A549 (cell line): ENCODE results near the gene TNRC6B. TPM values are rescaled to one million over a fixed set of nuclear protein-coding genes. Genes with fewer than 3 reads are reported as not detected.

Experiments used
- ATAC-seq, 2 experiments: fragments of 200-7000 bp in 1 of 2; fragments of >200 bp in 1 of 2; cut with Nextera tagmentation in 1 of 2; cut with Tn5 transposase in 1 of 2; 3 replicates each; pipeline versions ENCODE4 v1.8.0 to v1.9.1; 2018 to 2020; ENCODE audit warnings: mild to moderate bottlenecking in 1 of 2, moderate library complexity in 1 of 2
- CTCF ChIA-PET: fragments of 300-600 bp; sonication (Branson Sonifier 250); formaldehyde crosslinking; extraction: SDS; loops from one replicate; lab custom pipeline; 2021; ENCODE audit warnings: antibody characterized with exemption, inconsistent platforms; lab: Yijun Ruan, JAX
- POLR2A ChIA-PET: fragments of 350-600 bp; formaldehyde crosslinking; extraction: SDS; loops from one replicate; lab custom pipeline; 2021; ENCODE audit warnings: antibody characterized with exemption, inconsistent platforms; lab: Yijun Ruan, JAX
- DNase-seq, 2 experiments: peaks; one replicate each; pipeline versions ENCODE4 v3.0.0 to v3.0.0-alpha.2; 2011 to 2016; ENCODE audit warnings: low read depth in 1 of 2, low spot score in 1 of 2
- FAIRE-seq: peaks from 2 replicates; lab custom pipeline; 2011; peaks lifted over from hg19 to GRCh38; lab: Jason Lieb, UNC
- H3K27ac ChIP-seq, 2 experiments: fragments of >200 bp; sonication (Bioruptor Twin); formaldehyde crosslinking; 3 replicates each; pipeline ENCODE4 v1.5.1; 2016 to 2017
- H3K4me1 ChIP-seq: fragments of >200 bp; sonication (Bioruptor Twin); formaldehyde crosslinking; 3 replicates; pipeline ENCODE4 v1.6.1; 2016
- H3K4me2 ChIP-seq: fragments of >200 bp; sonication (Bioruptor Twin); formaldehyde crosslinking; 3 replicates; pipeline ENCODE4 v1.6.1; 2016
- H3K4me3 ChIP-seq: fragments of >200 bp; sonication (Bioruptor Twin); formaldehyde crosslinking; 3 replicates; pipeline ENCODE4 v1.5.1; 2016
- H3K9me3 ChIP-seq: fragments of >200 bp; sonication (Bioruptor Twin); formaldehyde crosslinking; 3 replicates; pipeline ENCODE4 v1.6.1; 2016
- E2F6 ChIP-seq: IDR thresholded peaks from 2 replicates; pipeline ENCODE4 v1.6.1; 2012; ENCODE audit warnings: low read depth, borderline replicate concordance
- EHF ChIP-seq: fragments of 250-450 bp; sonication (Bioruptor Pico); IDR thresholded peaks from 2 replicates; pipeline ENCODE4 v1.5.0; 2020; ENCODE audit warnings: mild to moderate bottlenecking
- EP300 ChIP-seq, 2 experiments: fragments of >200 bp; sonication (Bioruptor Twin); formaldehyde crosslinking; IDR thresholded peaks; 2 replicates in 1 of 2; 3 replicates in 1 of 2; pipeline ENCODE4 v1.6.1; 2016 to 2017
- FOSB ChIP-seq: fragments of 250-450 bp; sonication (Bioruptor Pico); IDR thresholded peaks from 2 replicates; pipeline ENCODE4 v1.5.0; 2020; ENCODE audit warnings: mild to moderate bottlenecking, moderate library complexity
- GATA3 ChIP-seq: IDR thresholded peaks from 2 replicates; pipeline ENCODE4 v1.6.1; 2012; ENCODE audit warnings: borderline replicate concordance
- KDM5A ChIP-seq: fragments of 200-600 bp; sonication (generic); IDR thresholded peaks from 2 replicates; pipeline ENCODE4 v1.6.1; 2016; ENCODE audit warnings: antibody characterized with exemption, mild to moderate bottlenecking
- MYC ChIP-seq: IDR thresholded peaks from 2 replicates; pipeline ENCODE4 v1.6.1; 2012; ENCODE audit warnings: mild to moderate bottlenecking, inconsistent platforms, low read length, improper control_type of control experiment, borderline replicate concordance
- PBX3 ChIP-seq: IDR thresholded peaks from 2 replicates; pipeline ENCODE4 v1.6.1; 2012
- POLR2AphosphoS2 ChIP-seq: conservative IDR thresholded peaks from 2 replicates; pipeline ENCODE4 v1.6.1; 2012; ENCODE audit warnings: low read length, improper control_type of control experiment, inconsistent platforms
- RAD21 ChIP-seq, 2 experiments: fragments of >200 bp in 1 of 2; sonication (Bioruptor Twin) in 1 of 2; formaldehyde crosslinking in 1 of 2; IDR thresholded peaks in 1 of 2; conservative IDR thresholded peaks in 1 of 2; 2 replicates in 1 of 2; 3 replicates in 1 of 2; pipeline ENCODE4 v1.6.1; 2012 to 2018; ENCODE audit warnings: inconsistent platforms in 1 of 2
- RFX5 ChIP-seq: fragments of 450-650 bp; IDR thresholded peaks from 2 replicates; pipeline ENCODE4 v1.7.1; 2014; ENCODE audit warnings: antibody characterized with exemption, mild to moderate bottlenecking, moderate library complexity
- SMC3 ChIP-seq: fragments of >200 bp; sonication (Bioruptor Twin); formaldehyde crosslinking; IDR thresholded peaks from 3 replicates; pipeline ENCODE4 v1.6.1; 2018; ENCODE audit warnings: inconsistent platforms
- TFCP2L1 ChIP-seq: fragments of 250-450 bp; sonication (Bioruptor Pico); IDR thresholded peaks from 2 replicates; pipeline ENCODE4 v1.5.0; 2021; ENCODE audit warnings: mild to moderate bottlenecking
- USF2 ChIP-seq: fragments of 450-650 bp; IDR thresholded peaks from 2 replicates; pipeline ENCODE4 v1.6.1; 2014; ENCODE audit warnings: antibody characterized with exemption
- ZC3H11A ChIP-seq: fragments of 450-650 bp; IDR thresholded peaks from 2 replicates; pipeline ENCODE4 v1.6.1; 2014; ENCODE audit warnings: antibody characterized with exemption, mild to moderate bottlenecking
- ZNF302 ChIP-seq: fragments of 250-450 bp; sonication (Bioruptor Pico); IDR thresholded peaks from 2 replicates; pipeline ENCODE4 v1.9.0; 2021; ENCODE audit warnings: inconsistent platforms, mild to moderate bottlenecking, moderate library complexity
- WGBS: methylation state at CpG from one replicate; pipeline ENCODE4 v1.1.6; 2017; ENCODE audit errors: missing lambda C conversion rate; 5-methylcytosine and 5-hydroxymethylcytosine counted together
- polyA plus RNA-seq, 4 experiments: library from polyadenylated mRNA; depleted of rRNA in 3 of 4; stranded (reverse); fragments of >200 nt; fragmentation: RNase III in 1 of 4; extraction: RNeasy Plus Mini Kit Qiagen cat#74134 plus additional on column Dnase treatment in 1 of 4; gene quantifications; 2 replicates in 3 of 4; 3 replicates in 1 of 4; pipeline ENCODE4 v1.2.3, GENCODE V29; 2011 to 2017

Gene TNRC6B
- polyA plus RNA-seq, 2 of the 4 experiments (the other 2 are of a cell fraction) = 4.9 to 5.0 TPM

- Histone ChIP-seq H3K9me3 (no peaks in the 10 kb centered on the region), H3K4me1 (peaks cover 9% of the 10 kb centered on the region; the same call in 1 of the 3 replicates), H3K4me3 (no peak overlapping the region), H3K27ac (no peak overlapping the region), H3K4me2 (no peak overlapping the region)
- WGBS = 95% methylated on average over 3 of the region's 3 CpGs
- TF ChIP-seq ZC3H11A = no peak
- no peak for TF ChIP-seq RFX5
- no peak for TF ChIP-seq RAD21 (conservative IDR thresholded peaks at IDR 0.05 in 1 of 2, IDR thresholded peaks at IDR 0.05 in 1 of 2)
- no peak for TF ChIP-seq KDM5A
- no peak for TF ChIP-seq FOSB (CRISPR knock-in tag)
- no peak for TF ChIP-seq USF2
- FAIRE-seq (no peak), ATAC-seq (no peak), DNase-seq (no peak)
- CTCF ChIA-PET = no interaction called here
- POLR2A ChIA-PET = no interaction called here
Measured at GRCh38 chr22:40198733-40199132, 21.0 kb downstream of the TNRC6B start.

GRCh38 chr22:40199223-40199622, 21.5 kb downstream of the TNRC6B start:
- TF ChIP-seq ZNF302 (CRISPR knock-in tag) (no peak), MYC (no peak), POLR2AphosphoS2 (no peak), EHF (no peak)
- no peak for FAIRE-seq

GRCh38 chr22:40199852-40200251, 22.1 kb downstream of the TNRC6B start:
- Histone ChIP-seq H3K27ac (no peak overlapping the region), H3K4me3 (no peak overlapping the region), H3K4me2 (no peak overlapping the region), H3K4me1 (peaks cover 9% of the 10 kb centered on the region; the same call in 1 of the 3 replicates)
- no peak for ATAC-seq
- no peak for FAIRE-seq
- POLR2A ChIA-PET = no interaction called here
- DNase-seq = no peak
- WGBS = 91% methylated on average over 7 of the region's 7 CpGs
- TF ChIP-seq POLR2AphosphoS2 (no peak), GATA3 (no peak), PBX3 (no peak)
- TF ChIP-seq, all 56 proteins: peak for 0
- H3K9me3 ChIP-seq = no peaks in the 10 kb centered on the region
- CTCF ChIA-PET = interaction anchor here (0.6 kb wide), 1 partner anchor 23 kb away, joined by 3 read pairs; no protein-coding TSS in a partner anchor

More at GRCh38 chr22:40199223-40199622, 21.5 kb downstream of the TNRC6B start:
- H3K4me3 ChIP-seq = no peak overlapping the region
- no peak overlapping the region for H3K27ac ChIP-seq
- H3K9me3 ChIP-seq = no peaks in the 10 kb centered on the region
- no peak for ATAC-seq
- ChIA-PET CTCF (no interaction called here), POLR2A (no interaction called here)
- no peak overlapping the region for H3K4me2 ChIP-seq
- peaks cover 9% of the 10 kb centered on the region; the same call in 1 of the 3 replicates for H3K4me1 ChIP-seq
- DNase-seq = no peak
- 94% methylated on average over 2 of the region's 2 CpGs for WGBS

- FAIRE-seq = no peak
- ChIA-PET CTCF (interaction anchor here (0.6 kb wide), 1 partner anchor 24 kb away, joined by 3 read pairs; no protein-coding TSS in a partner anchor), POLR2A (no interaction called here)
- Histone ChIP-seq H3K27ac (no peak overlapping the region), H3K4me2 (no peak overlapping the region), H3K4me3 (no peak overlapping the region), H3K4me1 (peaks cover 9% of the 10 kb centered on the region; the same call in 1 of the 3 replicates), H3K9me3 (no peaks in the 10 kb centered on the region)
- no peak for DNase-seq
- TF ChIP-seq SMC3 = no peak
- TF ChIP-seq E2F6 = no peak
- no peak for TF ChIP-seq TFCP2L1 (CRISPR knock-in tag)
- TF ChIP-seq EP300 (IDR thresholded peaks at IDR 0.05) = no peak
- no peak for ATAC-seq
- WGBS = 88% methylated on average over 7 of the region's 7 CpGs
Measured at GRCh38 chr22:40200795-40201530, 23.2 kb downstream of the TNRC6B start.
